ENCODE results near the gene RPTOR. TPM values are rescaled to one million over a fixed set of nuclear protein-coding genes. Genes with fewer than 3 reads are reported as not detected.

The RPTOR gene
- total RNA-seq, 4 donors from 2014 or later = 18.7 to 35.4 (median 21.0) TPM

- no peak for TF ChIP-seq CTCF (IDR thresholded peaks at IDR 0.05; ENCODE audit: low read depth)
Observed at GRCh38 chr17:80794281-80795089, 249.8 kb downstream of the RPTOR start.

GRCh38 chr17:80795090-80795580, 250.5 kb downstream of the RPTOR start:
- no peak for TF ChIP-seq CTCF (IDR thresholded peaks at IDR 0.05; ENCODE audit: low read depth)

GRCh38 chr17:80795754-80796153, 251.1 kb downstream of the RPTOR start:
- no peak for TF ChIP-seq CTCF (IDR thresholded peaks at IDR 0.05; ENCODE audit: low read depth)

- no peak for TF ChIP-seq CTCF (IDR thresholded peaks at IDR 0.05; ENCODE audit: low read depth)
Observed at GRCh38 chr17:80796430-80796861, 251.8 kb downstream of the RPTOR start.

GRCh38 chr17:80797741-80798594, 253.3 kb downstream of the RPTOR start:
- TF ChIP-seq CTCF (IDR thresholded peaks at IDR 0.05; ENCODE audit: low read depth) = no peak

GRCh38 chr17:80798595-80799537, 254.2 kb downstream of the RPTOR start:
- TF ChIP-seq CTCF (IDR thresholded peaks at IDR 0.05; ENCODE audit: low read depth) = no peak
